Hematopoietic multipotent progenitor cell treated with erythropoietin and hydrocortisone succinate and interleukin-3 and kit ligand, for 17 days (in vitro differentiated cells): ENCODE data around the gene PRDM11.

Experiments used
- DNase-seq: peaks from one replicate; pipeline ENCODE4 v3.0.0-alpha.2; 2015; ENCODE audit warnings: low spot score

PRDM11 gene

GRCh38 chr11:45209000-45209879 lies 62.8 kb downstream of the PRDM11 start:
- DNase-seq, result no peak

GRCh38 chr11:45209891-45210699 lies 63.7 kb downstream of the PRDM11 start:
- no peak for DNase-seq

DNA sequence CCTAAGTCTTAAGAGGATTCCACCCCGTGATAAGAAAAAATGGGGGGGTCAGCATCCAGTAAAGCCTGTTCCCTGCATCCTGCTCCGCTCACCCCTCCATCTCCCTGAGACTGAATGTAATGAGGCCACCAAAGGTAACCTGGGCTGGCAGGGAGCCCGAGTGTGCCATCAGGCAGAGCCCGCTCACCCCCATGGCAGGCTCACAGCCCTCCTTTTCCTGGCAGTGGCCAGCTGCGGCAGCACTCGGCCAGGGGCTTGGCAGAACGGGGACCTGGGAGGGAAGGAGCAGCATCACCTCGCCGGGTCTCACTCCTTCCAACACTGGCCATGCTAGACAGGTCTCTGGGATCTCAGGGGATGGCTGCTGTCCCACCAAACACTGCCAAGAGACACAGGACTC lies 64.4 kb downstream of the PRDM11 start:
- no peak for DNase-seq

- DNase-seq, result no peak
Observed at GRCh38 chr11:45211732-45212131, 65.3 kb downstream of the PRDM11 start.

GRCh38 chr11:45212566-45213315 lies 66.3 kb downstream of the PRDM11 start:
- no peak for DNase-seq

DNA sequence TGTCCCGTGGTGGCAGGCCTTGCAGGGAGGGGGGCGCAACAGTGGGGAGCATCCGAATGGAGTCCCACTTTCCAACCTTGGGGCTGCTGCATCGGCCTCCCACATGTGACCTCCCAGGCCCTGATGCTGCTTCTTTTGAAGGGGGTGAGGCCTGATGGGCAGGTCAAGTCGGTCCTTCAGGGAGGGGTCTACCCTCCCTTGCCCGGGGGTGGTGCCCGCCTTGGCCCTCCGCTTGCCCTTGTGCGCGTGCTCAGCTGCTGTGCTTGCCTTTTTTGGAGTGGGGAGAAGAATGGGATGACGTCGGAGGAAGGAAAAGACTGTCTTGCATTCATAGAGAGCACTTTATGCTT lies 66.9 kb downstream of the PRDM11 start:
- no peak for DNase-seq

GRCh38 chr11:45213717-45214116 lies 67.3 kb downstream of the PRDM11 start:
- DNase-seq, result no peak

DNA sequence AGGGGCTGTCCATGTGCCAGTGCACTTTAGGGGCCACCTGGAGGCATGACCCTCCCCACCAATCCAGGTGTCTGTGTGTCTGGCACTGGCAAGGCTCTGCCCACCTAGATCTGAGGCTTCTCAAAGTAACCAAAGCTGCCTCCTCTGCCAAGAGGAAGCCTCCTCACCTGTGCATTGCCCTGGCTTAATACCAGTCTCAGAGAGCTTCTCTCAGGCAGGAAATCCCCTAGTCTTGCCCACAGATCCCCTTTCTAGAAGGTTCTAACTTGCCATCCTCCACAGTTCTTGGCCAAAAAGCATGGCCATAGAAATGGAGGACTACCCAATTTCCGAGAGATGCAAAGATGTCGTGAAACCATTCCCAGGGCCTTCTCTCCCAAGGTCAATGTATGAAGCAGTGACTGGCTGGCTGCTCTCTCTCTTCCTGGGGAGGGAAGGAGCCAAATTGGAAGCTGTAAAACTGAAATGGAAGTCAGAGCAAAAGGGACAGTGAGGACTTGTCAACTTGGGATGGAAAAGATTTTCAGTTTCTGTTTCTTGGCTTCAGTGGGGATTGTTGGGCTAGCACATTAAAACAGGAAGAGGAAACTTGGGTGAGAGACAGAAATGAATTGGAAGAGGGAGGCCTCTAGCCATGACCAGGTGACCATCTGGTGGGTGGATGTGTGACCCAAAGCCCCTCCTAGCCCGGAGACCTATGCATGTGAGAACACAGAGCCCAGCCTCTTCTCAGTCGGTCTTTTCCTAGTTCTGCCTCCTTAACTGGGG lies 68.8 kb downstream of the PRDM11 start:
- DNase-seq, result no peak

DNA sequence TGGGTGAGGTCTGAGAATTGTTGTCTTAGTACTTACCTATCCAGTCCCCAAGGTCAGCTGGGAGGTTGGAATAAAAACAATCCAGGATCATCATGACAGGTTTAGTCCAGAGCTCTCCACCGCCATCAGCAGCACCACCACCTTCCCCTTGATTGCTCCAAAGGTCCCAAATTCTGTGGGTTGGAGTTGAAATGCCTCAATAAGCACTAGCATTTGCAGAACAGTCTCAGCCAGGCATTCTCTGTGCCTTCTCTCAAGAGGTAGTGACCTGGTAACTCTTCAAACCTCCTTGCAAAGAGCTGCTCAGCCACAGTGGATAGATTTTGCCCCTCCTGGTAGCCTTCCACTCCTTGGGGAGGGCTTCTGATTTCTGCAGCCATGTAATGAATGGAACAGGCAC lies 69.6 kb downstream of the PRDM11 start:
- no peak for DNase-seq

DNA sequence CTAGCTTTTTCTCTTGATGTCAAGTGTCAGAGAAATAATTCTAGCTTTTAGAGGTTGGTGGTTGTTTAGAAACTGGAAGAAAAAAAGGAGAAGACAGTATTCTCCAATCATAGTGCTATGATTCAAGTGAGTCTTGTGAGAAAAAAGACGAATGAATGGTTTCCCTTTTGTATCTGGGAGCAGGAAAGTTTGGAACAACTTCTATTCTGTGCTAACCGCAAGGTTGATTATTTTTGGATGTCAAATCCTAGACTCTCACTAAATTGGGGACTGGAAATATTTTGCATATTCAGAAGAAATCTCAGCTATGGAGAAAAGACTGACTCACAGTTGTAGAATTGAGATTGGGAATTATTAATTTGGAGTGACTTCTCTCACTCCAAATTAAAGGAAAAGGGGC lies 70.5 kb downstream of the PRDM11 start:
- DNase-seq, result no peak

DNA sequence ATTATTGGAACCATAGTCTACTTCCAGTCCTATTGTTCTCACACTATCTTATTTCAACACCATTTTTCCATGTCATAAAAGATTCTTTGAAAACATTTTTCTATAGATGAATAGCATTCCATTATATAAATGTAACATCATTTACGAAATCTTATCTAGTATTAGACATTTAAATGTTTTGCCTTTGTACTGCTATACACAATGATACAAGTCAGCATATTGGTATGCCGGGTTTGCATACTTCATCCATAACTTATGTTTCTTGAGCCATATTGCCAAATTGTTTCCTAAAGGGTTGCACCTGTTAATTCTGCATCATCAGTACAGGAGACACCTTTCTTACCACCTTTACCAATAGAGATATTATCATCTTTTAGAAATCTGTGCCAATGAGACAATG lies 71.6 kb downstream of the PRDM11 start:
- DNase-seq, result no peak

GRCh38 chr11:45218705-45219104 lies 72.3 kb downstream of the PRDM11 start:
- no peak for DNase-seq

- no peak for DNase-seq
Observed at GRCh38 chr11:45219411-45219810, 73.0 kb downstream of the PRDM11 start.

- no peak for DNase-seq
Observed at GRCh38 chr11:45223496-45223895, 77.1 kb downstream of the PRDM11 start.

DNA sequence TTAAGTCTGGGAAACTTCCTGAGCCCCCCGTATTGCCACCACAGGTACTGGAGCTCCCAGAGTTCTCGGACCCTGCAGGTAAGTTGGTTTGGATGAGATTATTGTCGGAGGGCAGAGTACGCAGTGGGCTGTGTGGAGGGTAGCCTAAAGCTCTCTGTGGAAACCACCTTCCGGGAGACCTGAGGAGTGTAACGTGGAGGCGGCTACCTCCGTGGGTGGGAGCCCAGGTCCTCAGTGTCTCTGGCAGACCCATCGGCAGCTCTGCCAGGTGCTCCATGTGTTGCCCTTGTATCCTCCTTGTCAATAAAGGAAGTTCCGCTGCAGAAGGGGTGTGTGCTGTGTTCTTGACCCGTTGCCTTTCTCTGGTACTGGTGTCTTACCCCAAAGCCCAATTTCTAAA lies 78.3 kb downstream of the PRDM11 start:
- DNase-seq, result no peak

- no peak for DNase-seq
Observed at GRCh38 chr11:45225277-45225676, 78.8 kb downstream of the PRDM11 start.

GRCh38 chr11:45225961-45226871 lies 79.8 kb downstream of the PRDM11 start:
- no peak for DNase-seq

DNA sequence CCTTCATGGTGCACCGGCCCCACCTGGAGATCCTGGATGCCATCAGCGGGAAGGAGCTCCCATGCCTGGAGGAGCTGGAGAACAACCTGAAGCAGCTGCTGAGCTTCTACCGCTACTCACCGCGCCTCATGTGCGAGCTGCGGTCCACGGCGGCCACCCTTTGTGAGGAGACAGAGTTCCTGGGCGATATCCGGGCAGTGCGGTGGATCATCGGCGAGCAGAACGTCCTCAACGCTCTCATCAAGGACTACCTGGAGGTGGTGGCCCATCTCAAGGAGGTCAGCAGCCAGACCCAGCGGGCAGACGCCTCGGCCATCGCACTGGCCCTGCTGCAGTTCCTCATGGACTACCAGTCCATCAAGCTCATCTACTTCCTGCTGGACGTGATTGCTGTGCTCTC lies 80.5 kb downstream of the PRDM11 start:
- no peak for DNase-seq

DNA sequence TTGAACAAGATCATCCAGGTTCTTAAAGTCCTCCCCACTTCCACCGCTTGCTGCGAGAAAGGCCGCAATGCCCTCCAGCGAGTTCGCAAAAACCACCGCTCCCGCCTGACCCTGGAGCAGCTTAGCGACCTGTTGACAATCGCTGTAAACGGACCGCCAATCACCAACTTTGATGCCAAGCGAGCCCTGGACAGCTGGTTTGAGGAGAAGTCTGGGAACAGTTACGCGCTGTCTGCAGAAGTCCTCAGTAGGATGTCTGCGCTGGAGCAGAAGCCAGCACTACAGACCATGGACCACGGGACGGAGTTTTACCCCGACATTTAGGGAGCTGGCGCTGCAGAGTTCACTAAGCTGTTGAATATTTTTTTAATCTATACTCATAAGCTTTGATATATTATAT lies 81.4 kb downstream of the PRDM11 start:
- no peak for DNase-seq

- no peak for DNase-seq
Observed at GRCh38 chr11:45229401-45230020, 83.1 kb downstream of the PRDM11 start.
